GM18526 (cell line): ENCODE results near the gene ATG4B.

Source experiments
- POLR2A ChIP-seq: IDR thresholded peaks from 3 replicates; pipeline ENCODE4 v1.6.1; 2011; ENCODE audit not compliant: insufficient read length; ENCODE audit errors: extremely low read depth

Gene ATG4B

DNA sequence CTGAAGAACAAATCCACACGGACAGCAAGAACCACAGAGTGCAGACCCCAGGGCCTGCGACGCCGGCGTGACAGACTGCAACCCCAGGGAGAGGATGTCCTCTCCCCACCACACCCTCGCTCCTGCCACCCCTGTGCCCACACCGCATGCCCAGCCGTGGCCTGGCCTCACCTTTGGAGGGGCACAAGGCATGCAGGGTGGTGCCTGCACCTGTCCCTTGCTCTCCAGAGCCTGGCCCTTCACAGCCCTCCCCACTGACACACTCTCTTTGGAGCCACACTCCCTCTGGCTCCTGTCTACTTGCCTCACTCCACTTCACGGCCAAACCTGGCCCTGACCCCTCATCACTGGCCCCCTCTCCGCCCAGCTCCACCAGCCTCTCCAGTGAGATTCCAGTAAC lies 9.8 kb upstream of the ATG4B start:
- no peak for TF ChIP-seq POLR2A

- TF ChIP-seq POLR2A, result no peak
Observed at GRCh38 chr2:241629762-241630435, 7.6 kb upstream of the ATG4B start.

GRCh38 chr2:241632478-241633325 lies 4.8 kb upstream of the ATG4B start:
- no peak for TF ChIP-seq POLR2A

DNA sequence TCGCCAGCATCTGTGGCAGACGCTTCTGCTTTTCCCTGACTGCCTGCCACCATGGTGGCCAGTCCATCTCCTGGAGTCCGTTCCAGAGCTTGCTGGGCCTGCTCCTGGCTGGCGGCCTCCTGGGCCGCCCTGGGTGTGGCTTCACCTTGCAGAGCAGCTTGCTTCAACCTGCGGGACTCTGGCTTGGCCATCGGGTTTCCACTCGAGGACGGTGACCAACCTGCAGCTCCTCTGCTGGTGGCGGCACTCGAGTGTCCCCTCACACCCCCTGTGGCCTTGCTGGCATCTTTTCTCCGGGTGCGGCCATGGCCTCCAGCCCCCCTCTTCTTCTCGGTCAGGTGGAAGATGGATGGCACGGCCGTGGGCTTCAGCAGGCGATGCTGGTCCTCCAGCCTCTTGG lies 3.9 kb upstream of the ATG4B start:
- TF ChIP-seq POLR2A, result no peak

DNA sequence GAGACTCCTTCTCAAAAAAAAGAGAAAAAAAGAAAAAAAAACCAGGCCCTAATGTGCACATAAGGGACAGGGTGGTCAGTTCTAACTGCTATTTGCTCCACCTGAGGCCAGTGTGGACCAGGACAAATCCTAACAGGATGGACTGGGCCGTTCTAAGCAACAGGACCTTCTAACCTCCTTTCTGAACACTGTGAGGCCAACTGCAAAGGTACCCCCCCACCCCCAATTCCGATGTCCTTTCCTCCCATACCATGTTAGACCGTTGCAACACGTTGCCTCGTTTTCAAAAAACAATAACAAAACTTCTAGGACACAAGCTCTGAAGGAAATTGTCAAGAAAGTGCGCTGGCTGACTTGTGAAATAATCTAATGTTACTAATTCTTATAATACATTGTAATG lies 1.7 kb upstream of the ATG4B start:
- no peak for TF ChIP-seq POLR2A

GRCh38 chr2:241636182-241637017 lies 1.1 kb upstream of the ATG4B start:
- no peak for TF ChIP-seq POLR2A

- TF ChIP-seq POLR2A, result no peak
Observed at GRCh38 chr2:241637795-241638660, 535 bp downstream of the ATG4B start.

DNA sequence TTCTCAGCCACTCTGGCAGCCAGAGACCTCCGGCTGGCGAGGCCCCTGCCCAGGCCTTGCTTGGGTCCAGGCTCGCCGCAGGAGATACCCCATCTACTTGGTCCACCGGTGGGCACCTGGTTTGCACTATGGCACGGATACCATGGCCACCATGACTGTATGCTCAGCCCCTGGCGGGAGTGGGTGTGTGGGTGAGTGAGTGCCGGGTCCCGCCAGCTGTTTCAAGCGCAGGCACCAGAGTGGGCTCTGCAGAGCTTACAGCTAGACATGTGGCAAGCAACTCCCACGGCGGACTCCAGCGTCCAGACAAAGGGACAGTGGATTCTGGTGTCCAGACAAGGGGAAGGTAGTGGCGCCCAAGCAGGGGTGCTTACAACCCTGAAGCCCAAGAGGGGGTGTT lies 1.4 kb downstream of the ATG4B start:
- TF ChIP-seq POLR2A, result no peak

GRCh38 chr2:241639385-241639784 lies 1.9 kb downstream of the ATG4B start:
- no peak for TF ChIP-seq POLR2A

GRCh38 chr2:241640165-241640795 lies 2.8 kb downstream of the ATG4B start:
- no peak for TF ChIP-seq POLR2A

GRCh38 chr2:241641631-241642030 lies 4.1 kb downstream of the ATG4B start:
- TF ChIP-seq POLR2A, result no peak

DNA sequence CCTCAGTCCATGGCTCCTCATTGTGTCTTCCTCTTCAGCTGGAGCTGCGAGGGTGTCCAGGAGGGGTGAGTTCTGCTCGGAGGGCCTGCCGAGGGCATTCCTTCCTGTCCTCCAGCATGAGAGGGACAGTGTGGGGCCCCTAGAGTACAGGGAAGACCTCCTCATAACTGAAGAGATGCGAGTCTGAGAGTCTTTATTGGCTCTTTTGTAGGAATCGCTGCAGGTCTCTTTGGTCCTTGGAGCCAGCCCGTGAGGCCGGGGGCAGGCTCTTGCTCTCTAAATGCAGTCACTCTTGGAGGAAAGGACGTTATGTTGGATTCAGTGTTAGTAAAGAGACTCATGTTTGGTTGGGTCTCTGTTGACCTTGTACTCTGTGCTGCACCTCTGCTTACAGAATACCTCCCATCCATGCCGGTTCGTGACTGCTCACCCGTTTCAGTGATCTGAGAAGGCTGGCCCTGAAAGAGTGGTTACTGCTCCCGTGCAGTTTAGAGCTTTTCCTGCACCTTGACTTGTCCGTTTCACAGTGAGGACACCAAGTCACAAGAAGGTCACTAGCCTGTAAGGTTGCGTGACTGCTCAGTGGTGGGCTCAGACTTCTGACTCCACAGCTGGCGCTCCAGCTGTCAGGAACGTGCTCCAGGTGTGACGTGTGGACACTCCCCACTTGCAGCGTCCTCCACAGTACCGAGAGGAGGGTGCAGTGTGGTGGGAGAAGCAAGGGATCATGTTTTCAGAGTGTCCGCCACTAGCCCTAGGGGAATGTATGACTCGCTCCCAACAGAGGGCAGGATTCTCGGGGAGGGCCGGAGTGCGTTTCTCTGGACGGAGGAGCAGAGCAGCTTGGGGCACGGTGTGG lies 7.8 kb downstream of the ATG4B start:
- no peak for TF ChIP-seq POLR2A

- no peak for TF ChIP-seq POLR2A
Observed at GRCh38 chr2:241645915-241646645, 8.6 kb downstream of the ATG4B start.
